B cell (primary cell): ENCODE results near the gene HCFC1. TPM values are rescaled to one million over a fixed set of nuclear protein-coding genes. Genes with fewer than 3 reads are reported as not detected.

ENCODE experiments used
- ATAC-seq: fragments of 200-7000 bp; cut with Tn5 transposase; one replicate; pipeline ENCODE4 v1.10.0; 2021; ENCODE audit warnings: low read depth, mild to moderate bottlenecking, moderate number of reproducible peaks, moderate library complexity
- CTCF ChIA-PET: fragments of 350-600 bp; sonication (Branson Sonifier 250); formaldehyde crosslinking; loops from one replicate; lab custom pipeline; 2021; ENCODE audit warnings: antibody characterized with exemption, inconsistent platforms; lab: Charles Lee
- POLR2A ChIA-PET: fragments of 350-600 bp; sonication (Branson Sonifier 250); formaldehyde crosslinking; loops from one replicate; lab custom pipeline; 2021; ENCODE audit warnings: antibody characterized with exemption; lab: Charles Lee
- DNase-seq: peaks from one replicate; pipeline ENCODE4 v3.0.0; 2013
- H2AFZ ChIP-seq: 2 replicates; pipeline ENCODE4 v1.6.1; 2012; ENCODE audit warnings: mild to moderate bottlenecking, low read depth, low read length; ENCODE audit not compliant: insufficient read depth, poor library complexity, severe bottlenecking
- H3K27ac ChIP-seq, 2 donors: 1 replicate in 1 of 2; 2 replicates in 1 of 2; pipeline ENCODE4 v1.5.1; 2012 to 2013; ENCODE audit warnings: low read length in 2 of 2, mild to moderate bottlenecking in 2 of 2, moderate library complexity in 1 of 2
- H3K27me3 ChIP-seq, 4 experiments: fragments of 200-600 bp in 1 of 4; sonication (generic) in 1 of 4; replicated peaks in 1 of 4; 1 replicate in 2 of 4; 2 replicates in 2 of 4; pipeline versions ENCODE4 v1.6.1 to v1.7.0; 2013 to 2016; ENCODE audit warnings: low read length in 3 of 4, mild to moderate bottlenecking in 2 of 4, mixed read lengths in 1 of 4, moderate library complexity in 1 of 4; ENCODE audit not compliant: insufficient read depth in 4 of 4, control insufficient read depth in 3 of 4; ENCODE audit errors: control extremely low read depth in 1 of 4
- H3K36me3 ChIP-seq, 2 experiments: replicated peaks in 1 of 2; 1 replicate in 1 of 2; 2 replicates in 1 of 2; pipeline versions ENCODE4 v1.6.1 to v1.7.1; 2013; ENCODE audit warnings: low read length in 1 of 2; ENCODE audit not compliant: insufficient read depth in 2 of 2, control insufficient read depth in 1 of 2; ENCODE audit errors: control extremely low read depth in 1 of 2, extremely low read depth in 1 of 2
- H3K4me1 ChIP-seq, 2 donors: fragments of 200-600 bp in 1 of 2; sonication (generic) in 1 of 2; 1 replicate in 1 of 2; 2 replicates in 1 of 2; pipeline versions ENCODE4 v1.5.1 to v1.6.1; 2013 to 2017; ENCODE audit warnings: low read length in 2 of 2; ENCODE audit not compliant: control insufficient read depth in 2 of 2, insufficient read depth in 2 of 2
- H3K4me2 ChIP-seq: replicated peaks from 2 replicates; pipeline ENCODE3; 2012; ENCODE audit warnings: mild to moderate bottlenecking, low read depth, low read length; ENCODE audit not compliant: poor library complexity, severe bottlenecking
- H3K4me3 ChIP-seq, 5 experiments: fragments of 200-600 bp in 1 of 5; sonication (generic) in 1 of 5; 1 replicate in 3 of 5; 2 replicates in 2 of 5; pipeline versions ENCODE4 v1.5.1 to v1.7.0; 2011 to 2016; ENCODE audit warnings: low read length in 4 of 5, mild to moderate bottlenecking in 4 of 5, low read depth in 2 of 5, control low read depth in 1 of 5, moderate library complexity in 1 of 5; ENCODE audit not compliant: insufficient read depth in 1 of 5; ENCODE audit errors: control extremely low read depth in 1 of 5, extremely low read depth in 1 of 5
- H3K79me2 ChIP-seq: fragments of 200-600 bp; sonication (generic); one replicate; pipeline ENCODE4 v1.6.0; 2016; ENCODE audit warnings: low read length; ENCODE audit not compliant: control insufficient read depth, insufficient read depth
- H3K9ac ChIP-seq: fragments of 200-600 bp; sonication (generic); 2 replicates; pipeline ENCODE4 v1.6.1; 2017; ENCODE audit warnings: mild to moderate bottlenecking, low read length, moderate library complexity
- H3K9me3 ChIP-seq, 3 donors: one replicate each; pipeline versions ENCODE4 v1.6.1 to v1.7.1; 2013; ENCODE audit warnings: low read length in 2 of 3; ENCODE audit not compliant: control insufficient read depth in 2 of 3, insufficient read depth in 1 of 3; ENCODE audit errors: control extremely low read depth in 1 of 3
- H4K20me1 ChIP-seq: 2 replicates; pipeline ENCODE4 v1.6.0; 2012; ENCODE audit warnings: mild to moderate bottlenecking, low read length; ENCODE audit not compliant: insufficient read depth, control insufficient read depth, poor library complexity, severe bottlenecking
- H3K27ac Mint-ChIP-seq: one replicate; pipeline ENCODE4 v1.8.0; 2021; ENCODE audit warnings: mixed read lengths
- H3K27me3 Mint-ChIP-seq: one replicate; pipeline ENCODE4 v1.8.0; 2021; ENCODE audit warnings: mixed read lengths
- H3K4me1 Mint-ChIP-seq: one replicate; pipeline ENCODE4 v1.8.0; 2021; ENCODE audit warnings: mixed read lengths
- H3K4me3 Mint-ChIP-seq: one replicate; pipeline ENCODE4 v1.8.0; 2021; ENCODE audit warnings: mixed read lengths
- H3K9me3 Mint-ChIP-seq: one replicate; pipeline ENCODE4 v1.8.0; 2022; ENCODE audit warnings: mixed read lengths; ENCODE audit not compliant: insufficient read depth
- EZH2 ChIP-seq: IDR thresholded peaks from 2 replicates; pipeline ENCODE4 v1.6.1; 2012; ENCODE audit warnings: borderline replicate concordance, low read depth, mild to moderate bottlenecking, moderate library complexity, low read length; ENCODE audit not compliant: insufficient read depth, poor library complexity, severe bottlenecking
- WGBS: methylation state at CpG from one replicate; pipeline ENCODE4 v1.1.5; 2013; ENCODE audit warnings: missing lambda C conversion rate; ENCODE audit not compliant: insufficient coverage; 5-methylcytosine and 5-hydroxymethylcytosine counted together
- intact Hi-C: fragments of 100-400 bp; cut with micrococcal nuclease; formaldehyde crosslinking; loops from one replicate; pipeline ENCODE4 v1.10.0; 2022
- polyA plus RNA-seq: library from polyadenylated mRNA; depleted of rRNA; stranded (reverse); fragments of >200 nt; gene quantifications from 2 replicates; pipeline ENCODE4 v1.2.3, GENCODE V29; 2012
- total RNA-seq, 2 donors: library from RNA; stranded (reverse); fragments of 120-200 nt in 1 of 2; gene quantifications; 1 replicate in 1 of 2; 2 replicates in 1 of 2; pipeline versions ENCODE4 v1.2.3 to v1.2.4, GENCODE V29; 2013 to 2022
- TF ChIP-seq, protein P1 (sequence below): fragments of 200-600 bp; IDR thresholded peaks from one replicate; pipeline ENCODE4 v1.8.0; 2022; ENCODE audit warnings: antibody characterized with exemption, mild to moderate bottlenecking

HCFC1 gene
- total and polyA plus RNA-seq, 2 donors (not counting 1 experiment from before 2014, with no cell fraction given), result 32.1 to 57.7 TPM

DNA sequence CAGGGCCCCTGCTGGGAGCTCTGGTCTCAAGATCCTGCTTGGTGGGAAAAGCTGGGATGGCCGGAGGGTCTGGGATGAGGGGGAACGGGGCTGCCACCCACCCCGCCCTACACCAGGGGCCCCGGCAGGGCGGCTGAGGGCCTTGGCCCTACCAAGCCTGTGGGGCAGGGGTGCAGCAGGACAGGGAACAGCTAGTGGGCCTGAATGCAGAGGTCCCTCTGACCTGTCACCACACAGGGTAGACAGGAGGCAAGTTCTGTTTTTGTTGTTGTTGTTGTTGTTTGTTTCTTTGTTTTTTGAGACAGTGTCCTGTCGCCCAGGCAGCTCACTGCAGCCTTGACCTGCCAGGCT lies 26.8 kb downstream of the HCFC1 start:
- DNase-seq (no peak), ATAC-seq (no peak)
- peak overlapping the region; percentile 89 for H3K4me3 Mint-ChIP-seq
- H4K20me1 ChIP-seq, result no peaks in the 10 kb centered on the region
- H3K4me1 Mint-ChIP-seq, result peaks cover 19% of the 10 kb centered on the region
- peak overlapping the region; percentile 67 to 72 for H3K27ac ChIP-seq
- H3K4me3 ChIP-seq, result peak overlapping the region in 4 of 5 experiments; percentile 55 to 60 (median 58)
- H3K9me3 ChIP-seq, result no peaks in the 10 kb centered on the region
- H3K79me2 ChIP-seq, result peaks cover 14% of the 10 kb centered on the region
- H3K9me3 Mint-ChIP-seq, result no peaks in the 10 kb centered on the region
- ChIA-PET CTCF (interaction anchor here (0.7 to 15.4 kb wide), 5 partner anchors 8 to 105 kb away, joined by 3 to 325 read pairs (median 4); partner anchors contain the start of genes ARHGAP4 and NAA10), POLR2A (interaction anchor here (0.6 to 5.8 kb wide), 8 partner anchors 10 to 553 kb away, joined by 3 to 58 read pairs (median 4); partner anchors contain the start of genes ARHGAP4 and NAA10)
- peaks cover 0 to 9% of the 10 kb centered on the region in 2 experiments for H3K36me3 ChIP-seq
- no peak overlapping the region for H3K27ac Mint-ChIP-seq
- no peaks in the 10 kb centered on the region for H3K27me3 Mint-ChIP-seq
- intact Hi-C loops, result no loop called here
- H3K4me2 ChIP-seq, result peak overlapping the region; percentile 72
- no peaks in the 10 kb centered on the region for H3K27me3 ChIP-seq
- TF ChIP-seq, protein P1, sequence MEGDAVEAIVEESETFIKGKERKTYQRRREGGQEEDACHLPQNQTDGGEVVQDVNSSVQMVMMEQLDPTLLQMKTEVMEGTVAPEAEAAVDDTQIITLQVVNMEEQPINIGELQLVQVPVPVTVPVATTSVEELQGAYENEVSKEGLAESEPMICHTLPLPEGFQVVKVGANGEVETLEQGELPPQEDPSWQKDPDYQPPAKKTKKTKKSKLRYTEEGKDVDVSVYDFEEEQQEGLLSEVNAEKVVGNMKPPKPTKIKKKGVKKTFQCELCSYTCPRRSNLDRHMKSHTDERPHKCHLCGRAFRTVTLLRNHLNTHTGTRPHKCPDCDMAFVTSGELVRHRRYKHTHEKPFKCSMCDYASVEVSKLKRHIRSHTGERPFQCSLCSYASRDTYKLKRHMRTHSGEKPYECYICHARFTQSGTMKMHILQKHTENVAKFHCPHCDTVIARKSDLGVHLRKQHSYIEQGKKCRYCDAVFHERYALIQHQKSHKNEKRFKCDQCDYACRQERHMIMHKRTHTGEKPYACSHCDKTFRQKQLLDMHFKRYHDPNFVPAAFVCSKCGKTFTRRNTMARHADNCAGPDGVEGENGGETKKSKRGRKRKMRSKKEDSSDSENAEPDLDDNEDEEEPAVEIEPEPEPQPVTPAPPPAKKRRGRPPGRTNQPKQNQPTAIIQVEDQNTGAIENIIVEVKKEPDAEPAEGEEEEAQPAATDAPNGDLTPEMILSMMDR, result no peak
- no peak for TF ChIP-seq EZH2
- 20% methylated on average over 1 of the region's 6 CpGs for WGBS
- peaks cover 12 to 47% of the 10 kb centered on the region in 2 donors for H3K4me1 ChIP-seq
- peak overlapping the region; percentile 48 for H2AFZ ChIP-seq
- H3K9ac ChIP-seq, result peak overlapping the region; percentile 56

DNA sequence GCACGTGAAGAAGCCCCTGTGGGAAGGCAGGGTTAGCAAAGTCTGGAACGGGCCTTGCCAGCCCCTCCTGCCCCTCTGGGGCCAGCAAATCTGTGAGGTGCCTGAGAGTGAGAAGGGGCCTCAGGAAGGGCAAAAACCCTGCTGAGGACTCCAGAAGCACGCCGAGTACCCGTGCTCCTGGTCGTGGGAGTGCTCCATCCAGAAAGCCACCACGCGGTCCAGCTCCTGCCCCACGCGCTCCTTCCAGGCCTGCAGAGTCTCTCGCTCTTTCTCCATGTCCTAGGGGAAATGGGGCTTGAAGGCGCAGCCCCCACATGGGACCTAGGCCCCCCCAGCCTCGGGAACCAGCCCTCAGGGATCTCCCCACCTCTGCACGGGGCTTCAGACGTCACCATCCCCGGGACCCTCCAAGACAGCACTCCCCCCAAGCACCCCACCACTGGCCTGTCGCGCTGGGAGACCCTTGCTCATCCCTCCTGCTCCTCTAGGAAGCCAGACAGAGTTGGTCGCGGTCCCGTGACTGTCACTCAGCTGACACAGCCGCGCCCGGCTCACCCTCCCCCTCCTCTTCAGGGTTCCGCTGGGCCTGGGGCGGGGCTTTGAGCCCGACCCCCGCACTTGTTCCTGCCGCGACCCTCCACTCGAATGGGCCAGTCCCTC lies 27.3 kb downstream of the HCFC1 start, which contains the start of gene RENBP:
Gene RENBP, minus strand, starts transcription at position 504 of the 660 bp plus-strand sequence. Its CDS starts 33 bp downstream, at position 471.
- no peaks in the 10 kb centered on the region for H3K9me3 Mint-ChIP-seq
- peaks cover 0 to 4% of the 10 kb centered on the region in 2 experiments for H3K36me3 ChIP-seq
- H3K4me3 ChIP-seq, result peak within 1 kb of the TSS; percentile 8 to 60 (median 56)
- H3K9me3 ChIP-seq, result no peaks in the 10 kb centered on the region
- H3K9ac ChIP-seq, result peak within 1 kb of the TSS; percentile 56
- H2AFZ ChIP-seq, result peak within 1 kb of the TSS; percentile 48
- H3K27me3 Mint-ChIP-seq, result no peaks in the 10 kb centered on the region
- WGBS, result 14% methylated on average over 21 of the region's 31 CpGs
- H3K79me2 ChIP-seq, result peaks cover 14% of the 10 kb centered on the region
- H3K27me3 ChIP-seq, result no peaks in the 10 kb centered on the region
- peak within 1 kb of the TSS; percentile 89 for H3K4me3 Mint-ChIP-seq
- POLR2A ChIA-PET, result interaction anchor here (0.6 to 5.8 kb wide), 6 partner anchors 9 to 425 kb away, joined by 3 to 58 read pairs (median 6); partner anchors contain the start of genes ARHGAP4 and NAA10
- peak within 1 kb of the TSS; percentile 67 to 72 for H3K27ac ChIP-seq
- DNase-seq, result peak; percentile 68
- intact Hi-C loops, result no loop called here
- peaks cover 19% of the 10 kb centered on the region for H3K4me1 Mint-ChIP-seq
- peak within 1 kb of the TSS; percentile 92 for H3K27ac Mint-ChIP-seq
- no peak for TF ChIP-seq EZH2
- TF ChIP-seq, protein P1, result no peak
- peaks cover 12 to 47% of the 10 kb centered on the region in 2 donors for H3K4me1 ChIP-seq
- H4K20me1 ChIP-seq, result no peaks in the 10 kb centered on the region
- H3K4me2 ChIP-seq, result peak within 1 kb of the TSS; percentile 72
- CTCF ChIA-PET, result interaction anchor here (1.0 to 15.4 kb wide), 3 partner anchors 8 to 19 kb away, joined by 3 to 325 read pairs (median 59); partner anchors contain the start of genes ARHGAP4 and NAA10
- ATAC-seq, result peak; percentile 77
